HG03571 (cell line): Measurements from ENCODE around the gene ADGRV1.
"Not testable (repeated sequence)": the region's sequence is repeated elsewhere in the genome, so short reads cannot be mapped to it uniquely, and the experiment has no call there.

Experiments used
- ATAC-seq: cut with Tn5 transposase; IDR thresholded peaks from one replicate; pipeline ENCODE4 v1.9.1; 2021; ENCODE audit not compliant: unreplicated experiment

The ADGRV1 gene

GRCh38 chr5:90802474-90803317 lies 244.1 kb downstream of the ADGRV1 start:
- ATAC-seq, result peak; percentile 62

GRCh38 chr5:90803381-90803780 lies 244.8 kb downstream of the ADGRV1 start:
- ATAC-seq, result no peak

GRCh38 chr5:90803876-90804275 lies 245.3 kb downstream of the ADGRV1 start:
- ATAC-seq, result no peak

- no peak for ATAC-seq
Observed at GRCh38 chr5:90807496-90807895, 248.9 kb downstream of the ADGRV1 start.

DNA sequence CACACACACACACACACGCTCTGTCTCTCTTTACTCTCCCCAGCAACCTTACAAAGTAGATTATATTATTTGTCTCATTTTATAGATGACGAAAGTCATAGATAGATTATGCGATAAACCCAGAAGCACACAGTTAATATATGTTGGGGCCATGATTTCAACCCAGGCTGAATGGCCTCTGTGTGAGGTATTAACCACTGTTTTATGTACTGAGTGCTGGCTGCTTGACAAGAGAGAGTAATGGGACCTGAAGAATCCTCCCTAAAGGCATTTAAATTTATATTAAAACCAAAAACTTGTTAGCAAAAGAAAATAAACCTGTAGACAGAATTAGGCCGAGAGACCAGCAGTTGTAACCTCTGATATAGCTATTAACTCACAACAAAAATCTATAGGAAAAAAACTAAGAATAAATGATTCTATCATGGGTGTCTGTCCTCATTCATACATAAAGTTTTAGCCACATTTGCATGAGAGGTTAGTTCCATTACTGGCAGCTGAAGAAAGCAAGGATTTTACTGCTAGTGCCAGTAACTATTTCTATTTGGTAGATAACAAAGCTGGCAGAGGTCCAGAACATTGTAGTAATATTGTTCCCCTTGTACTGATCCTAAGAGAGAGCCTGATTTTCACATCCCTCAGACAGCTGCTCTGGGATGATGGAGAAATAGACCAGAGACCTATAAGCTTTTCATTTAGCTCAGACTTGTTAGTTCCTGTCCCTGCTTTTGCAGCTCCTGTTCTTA lies 250.9 kb downstream of the ADGRV1 start:
- no peak for ATAC-seq

DNA sequence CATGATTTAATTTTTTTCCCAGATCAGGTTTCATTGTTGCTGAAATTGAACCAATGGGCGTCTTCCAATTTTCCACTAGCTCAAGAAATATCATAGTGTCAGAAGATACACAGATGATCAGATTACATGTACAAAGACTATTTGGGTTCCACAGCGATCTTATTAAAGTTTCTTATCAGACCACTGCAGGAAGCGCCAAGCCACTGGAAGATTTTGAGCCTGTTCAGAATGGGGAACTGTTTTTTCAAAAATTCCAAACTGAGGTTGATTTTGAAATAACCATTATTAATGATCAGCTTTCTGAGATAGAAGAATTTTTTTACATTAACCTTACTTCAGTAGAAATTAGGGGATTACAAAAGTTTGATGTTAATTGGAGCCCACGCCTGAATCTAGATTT lies 251.6 kb downstream of the ADGRV1 start:
- no peak for ATAC-seq

GRCh38 chr5:90813392-90813791 lies 254.8 kb downstream of the ADGRV1 start:
- no peak for ATAC-seq

DNA sequence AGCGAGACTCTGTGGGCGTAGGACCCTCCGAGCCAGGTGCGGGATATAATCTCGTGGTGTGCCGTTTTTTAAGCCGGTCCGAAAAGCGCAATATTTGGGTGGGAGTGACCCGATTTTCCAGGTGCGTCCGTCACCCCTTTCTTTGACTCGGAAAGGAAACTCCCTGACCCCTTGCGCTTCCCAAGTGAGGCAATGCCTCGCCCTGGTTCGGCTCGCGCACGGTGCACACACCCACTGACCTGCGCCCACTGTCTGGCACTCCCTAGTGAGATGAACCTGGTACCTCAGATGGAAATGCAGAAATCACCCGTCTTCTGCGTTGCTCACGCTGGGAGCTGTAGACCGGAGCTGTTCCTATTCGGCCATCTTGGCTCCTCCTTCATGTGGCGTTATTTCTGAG lies 263.5 kb downstream of the ADGRV1 start:
- not testable (repeated sequence) for ATAC-seq

DNA sequence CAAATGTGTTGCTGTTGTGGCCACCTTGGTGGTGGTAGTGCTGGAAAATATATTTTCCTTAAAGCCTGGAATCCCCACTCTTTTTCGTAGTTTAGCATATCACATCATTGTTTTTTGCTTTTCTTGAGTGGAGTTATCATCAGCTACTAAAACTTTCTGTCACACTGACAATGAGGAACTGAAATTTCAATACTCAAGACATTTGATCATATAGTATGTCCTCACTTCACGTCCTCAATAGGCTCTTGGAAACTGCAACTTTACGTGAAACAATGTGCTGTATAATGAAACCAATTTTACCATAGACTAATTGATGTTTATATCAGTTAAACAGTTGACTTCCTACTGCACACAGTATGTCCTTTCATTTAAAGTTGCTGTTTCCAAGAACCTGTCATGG lies 265.8 kb downstream of the ADGRV1 start:
- no peak for ATAC-seq

GRCh38 chr5:90830058-90830457 lies 271.5 kb downstream of the ADGRV1 start:
- ATAC-seq, result no peak

- no peak for ATAC-seq
Observed at GRCh38 chr5:90833753-90834152, 275.2 kb downstream of the ADGRV1 start.

- ATAC-seq, result no peak
Observed at GRCh38 chr5:90834711-90835110, 276.1 kb downstream of the ADGRV1 start.

DNA sequence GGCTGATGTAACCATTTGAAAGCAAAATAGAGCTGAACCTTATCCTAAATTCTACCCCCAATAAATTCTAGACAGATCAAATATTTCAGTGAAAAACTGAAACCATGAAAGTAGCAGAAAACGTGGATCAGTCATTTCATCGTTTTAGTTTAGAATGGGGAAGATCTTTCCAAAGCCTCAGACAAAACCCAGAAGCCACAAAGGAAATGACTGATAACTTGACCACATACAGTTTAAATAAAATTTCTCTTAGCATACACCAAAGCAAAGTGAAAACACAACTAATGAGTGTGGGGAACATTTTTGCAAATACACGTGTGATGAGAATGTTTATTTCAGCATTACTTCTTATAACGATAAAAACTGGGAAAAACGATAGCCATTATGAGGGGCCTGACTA lies 284.8 kb downstream of the ADGRV1 start:
- no peak for ATAC-seq

DNA sequence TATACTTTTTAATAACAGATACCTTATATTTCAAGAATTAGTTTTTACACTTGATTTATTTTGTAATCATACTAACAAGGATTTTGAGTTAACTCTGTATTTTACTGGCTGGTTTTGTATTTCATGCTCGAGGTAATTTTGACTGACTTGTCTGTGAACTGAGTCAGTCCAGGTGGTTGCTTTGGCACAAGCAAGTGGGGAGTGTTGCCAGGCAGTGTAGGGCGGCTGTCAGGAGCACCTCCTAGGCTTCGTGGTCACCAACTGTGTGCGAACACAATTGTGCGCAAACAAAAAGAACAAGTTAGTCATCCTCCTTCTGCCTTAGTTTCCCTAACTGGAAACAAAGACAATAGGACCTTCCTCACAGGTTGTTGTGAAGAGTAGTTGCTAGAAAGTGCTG lies 286.3 kb downstream of the ADGRV1 start:
- ATAC-seq, result no peak

DNA sequence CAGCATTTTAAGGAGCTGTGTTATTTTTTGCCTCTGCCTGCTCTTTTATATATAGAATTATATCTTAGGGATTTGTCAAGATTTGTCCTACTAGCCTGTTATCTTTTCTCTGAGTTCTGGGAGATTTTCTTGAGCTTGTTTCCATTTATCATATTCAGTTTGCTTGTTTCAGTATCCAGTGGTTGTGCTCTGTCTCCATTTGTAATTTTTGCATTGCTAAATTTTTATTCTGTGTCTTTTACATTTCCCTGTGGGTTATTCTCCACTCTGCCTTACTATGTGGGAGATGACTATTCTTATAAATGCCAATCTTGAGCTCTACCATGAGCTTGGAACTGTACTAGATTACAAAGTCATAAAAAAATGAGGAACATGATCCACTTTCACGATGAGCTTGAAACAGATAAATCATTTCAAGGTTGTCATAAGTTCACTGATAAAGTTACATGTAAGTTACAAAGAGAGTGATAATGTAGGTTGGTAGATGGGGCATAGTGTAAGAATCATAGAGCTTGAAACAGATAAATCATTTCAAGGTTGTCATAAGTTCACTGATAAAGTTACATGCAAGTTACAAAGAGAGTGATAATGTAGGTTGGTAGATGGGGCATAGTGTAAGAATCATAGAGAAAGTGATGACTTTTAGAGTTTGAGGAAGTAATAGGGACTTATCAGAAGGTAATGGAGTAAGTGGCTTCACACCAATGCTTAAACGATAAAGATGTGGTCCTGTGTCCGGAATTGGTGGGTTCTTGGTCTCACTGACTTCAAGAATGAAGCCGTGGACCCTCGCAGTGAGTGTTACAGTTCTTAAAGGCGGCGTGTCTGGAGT lies 287.3 kb downstream of the ADGRV1 start:
- ATAC-seq, result no peak

DNA sequence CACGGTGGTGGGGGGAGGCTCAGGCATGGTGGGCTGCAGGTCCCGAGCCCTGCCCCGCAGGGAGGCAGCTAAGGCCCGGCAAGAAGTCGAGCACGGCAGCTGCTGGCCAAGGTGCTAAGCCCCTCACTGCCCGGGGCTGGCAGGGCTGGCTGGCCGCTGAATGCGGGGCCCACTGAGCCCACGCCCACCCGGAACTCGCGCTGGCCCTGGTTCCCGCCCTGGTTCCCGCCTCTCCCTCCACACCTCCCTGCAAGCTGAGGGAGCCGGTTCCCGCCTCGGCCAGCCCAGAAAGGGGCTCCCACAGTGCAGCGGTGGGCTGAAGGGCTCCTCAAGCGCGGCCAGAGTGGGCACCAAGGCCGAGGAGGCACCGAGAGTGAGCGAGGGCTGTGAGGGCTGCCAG lies 289.0 kb downstream of the ADGRV1 start:
- ATAC-seq, result not testable (repeated sequence)

DNA sequence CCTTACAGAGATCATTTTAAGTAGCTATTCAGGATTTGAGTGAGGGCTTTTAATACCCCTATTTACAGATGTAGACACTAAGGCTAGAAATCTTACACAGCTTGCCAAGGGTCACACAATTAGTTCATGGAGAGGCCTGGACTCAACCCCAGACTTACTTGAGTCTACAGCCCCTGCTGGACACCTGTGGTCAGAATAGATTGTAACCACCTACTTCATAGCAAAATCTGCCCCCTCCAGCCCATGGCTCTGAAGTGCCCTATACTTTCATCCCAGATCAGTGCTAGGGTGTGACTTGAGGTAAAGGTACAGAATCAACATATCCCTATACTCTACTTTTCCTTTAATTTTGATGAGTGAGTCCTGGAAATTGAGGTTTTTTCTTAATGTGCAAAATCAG lies 291.3 kb downstream of the ADGRV1 start:
- ATAC-seq, result no peak

DNA sequence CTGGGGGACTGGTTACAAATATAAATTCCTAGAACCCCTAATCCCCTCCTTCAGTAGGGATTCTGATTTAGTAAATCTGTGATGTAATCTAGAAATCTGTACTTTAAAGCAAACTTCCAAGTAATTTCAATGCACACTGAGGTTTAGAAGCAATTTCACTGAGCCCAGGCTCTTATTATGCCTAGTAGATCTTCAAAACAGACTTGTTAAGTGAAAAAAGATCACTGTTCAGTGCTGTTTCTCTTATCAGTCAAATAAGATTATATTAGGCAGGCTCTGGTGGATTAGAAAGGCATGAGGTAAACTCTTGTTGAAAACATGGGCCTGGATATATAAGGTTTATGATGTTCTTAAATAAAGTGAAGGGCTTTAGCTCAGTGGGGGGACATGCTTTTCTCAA lies 293.9 kb downstream of the ADGRV1 start:
- no peak for ATAC-seq

DNA sequence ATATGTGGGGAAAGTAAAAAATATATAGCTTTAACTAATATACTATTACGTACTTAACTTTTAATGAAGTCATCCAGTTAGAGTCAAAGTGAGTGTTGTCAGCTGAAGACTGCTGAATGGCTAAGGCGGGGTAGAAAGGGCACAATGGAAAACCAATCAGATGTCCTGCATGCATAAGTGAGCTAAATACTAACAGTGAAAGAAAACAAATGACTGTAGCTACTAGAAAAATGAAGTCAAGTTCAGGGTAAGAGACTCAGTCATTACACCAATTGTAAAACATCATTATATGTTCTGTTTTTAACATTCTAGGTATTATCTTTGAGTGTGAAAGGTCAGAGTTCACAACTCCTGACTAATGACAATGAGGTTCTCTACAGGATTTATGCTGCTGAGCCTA lies 295.2 kb downstream of the ADGRV1 start:
- no peak for ATAC-seq

- ATAC-seq, result no peak
Observed at GRCh38 chr5:90854169-90854568, 295.6 kb downstream of the ADGRV1 start.

DNA sequence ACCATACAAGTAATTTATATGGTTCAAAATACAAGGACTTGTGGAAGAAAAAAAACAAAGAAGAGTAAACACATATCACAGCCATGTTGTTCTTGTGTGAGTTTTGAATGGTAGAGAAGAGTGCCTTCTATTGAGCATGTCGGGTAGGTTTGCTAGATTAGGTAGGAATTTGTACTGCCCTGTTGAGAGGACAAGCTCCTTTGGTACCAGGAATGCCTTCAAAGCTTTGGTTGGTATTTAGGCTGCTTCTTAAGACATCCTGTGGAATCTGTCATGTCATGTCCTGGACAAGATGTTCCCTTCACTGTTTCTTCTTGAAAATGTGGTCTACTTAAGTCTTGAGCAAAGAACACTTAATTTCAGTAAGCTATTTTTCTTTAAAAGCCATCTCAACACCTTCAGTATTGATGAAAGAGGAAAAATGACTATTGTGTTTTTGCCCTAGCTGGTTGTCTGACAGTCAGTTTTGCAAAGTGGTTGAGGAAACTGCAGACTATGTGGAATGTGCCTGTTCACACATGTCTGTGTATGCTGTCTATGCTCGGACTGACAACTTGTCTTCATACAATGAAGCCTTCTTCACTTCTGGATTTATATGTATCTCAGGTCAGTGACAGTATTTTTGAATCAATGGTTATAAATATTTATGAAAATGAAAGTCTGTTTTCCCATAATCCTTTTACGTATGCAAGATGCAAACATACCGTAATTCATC lies 296.9 kb downstream of the ADGRV1 start:
- ATAC-seq, result no peak
